Gastrocnemius medialis (tissue), 4 donors: ENCODE data around the gene A3GALT2. TPM values are rescaled to one million over a fixed set of nuclear protein-coding genes. Genes with fewer than 3 reads are reported as not detected.

Experiments used
- ATAC-seq, 2 donors: fragments of 150-250 bp; one replicate each; pipeline ENCODE4 v1.9.1; 2016
- DNase-seq, 2 donors: peaks; one replicate each; pipeline ENCODE4 v3.0.0-alpha.2; 2019
- H3K27ac ChIP-seq, 4 donors: fragments of 200-600 bp; sonication (generic); 1 replicate in 1 of 4; 2 replicates in 3 of 4; pipeline ENCODE4 v1.5.1; 2016 to 2018; ENCODE audit warnings: mild to moderate bottlenecking in 2 of 4, moderate library complexity in 1 of 4
- H3K27me3 ChIP-seq, 3 donors: fragments of 200-600 bp; sonication (generic) in 2 of 3; 1 replicate in 1 of 3; 2 replicates in 2 of 3; pipeline versions ENCODE4 v1.5.1 to v1.6.0; 2016 to 2019; ENCODE audit warnings: mild to moderate bottlenecking in 1 of 3, moderate library complexity in 1 of 3
- H3K36me3 ChIP-seq, 2 donors: fragments of 200-600 bp; sonication (generic) in 1 of 2; one replicate each; pipeline ENCODE4 v1.5.1; 2017 to 2018
- H3K4me1 ChIP-seq, 2 donors: fragments of 200-600 bp; sonication (generic) in 1 of 2; one replicate each; pipeline ENCODE4 v1.5.1; 2016 to 2017; ENCODE audit warnings: mild to moderate bottlenecking in 2 of 2
- H3K4me3 ChIP-seq, 4 donors: fragments of 200-600 bp; sonication (generic) in 3 of 4; 1 replicate in 1 of 4; 2 replicates in 3 of 4; pipeline ENCODE4 v1.5.1; 2016 to 2019; ENCODE audit warnings: mild to moderate bottlenecking in 2 of 4
- H3K9me3 ChIP-seq, 3 donors: fragments of 200-600 bp; sonication (generic) in 2 of 3; 1 replicate in 1 of 3; 2 replicates in 2 of 3; pipeline ENCODE4 v1.5.1; 2016 to 2019
- CTCF ChIP-seq, 5 experiments: fragments of 450-650 bp in 3 of 5; fragments of 200-600 bp in 2 of 5; sonication (generic) in 2 of 5; IDR thresholded peaks in 4 of 5; conservative IDR thresholded peaks in 1 of 5; 1 replicate in 4 of 5; 2 replicates in 1 of 5; pipeline ENCODE4 v1.5.1; 2016 to 2019; ENCODE audit warnings: antibody characterized with exemption in 5 of 5, mild to moderate bottlenecking in 3 of 5, moderate library complexity in 3 of 5
- POLR2A ChIP-seq, 2 donors: fragments of 450-650 bp; IDR thresholded peaks; one replicate each; pipeline ENCODE4 v1.6.1; 2017; ENCODE audit warnings: antibody characterized with exemption in 2 of 2, mild to moderate bottlenecking in 2 of 2, moderate library complexity in 2 of 2
- in situ Hi-C, 4 donors: fragments of 200-750 bp; cut with MboI; loops; one replicate each; pipeline versions ENCODE4 v1.15.0 to v1.8.0; 2017; ENCODE audit warnings: low sequenced_read_pairs in 4 of 4
- intact Hi-C: fragments of 100-400 bp; cut with DNase I; formaldehyde crosslinking; loops from one replicate; pipeline ENCODE4 v1.15.1; 2023; ENCODE audit warnings: low total_unique reads
- total RNA-seq, 4 donors: library from RNA; depleted of rRNA; stranded (reverse); fragments of >200 nt; gene quantifications; one replicate each; pipeline versions ENCODE4 v1.1.0 to v1.2.3, GENCODE V29; 2016

A3GALT2 gene
- total RNA-seq, 4 donors from 2014 or later = not detected

- peaks cover 0 to 29% of the 10 kb centered on the region in 2 donors for H3K36me3 ChIP-seq
- in situ Hi-C loops (no loop called here), intact Hi-C loops (no loop called here)
- no peaks in the 10 kb centered on the region for H3K9me3 ChIP-seq
- no peak for ATAC-seq
- H3K27ac ChIP-seq = no peak overlapping the region
- no peak for DNase-seq
- no peaks in the 10 kb centered on the region for H3K4me1 ChIP-seq
- H3K27me3 ChIP-seq = no peaks in the 10 kb centered on the region
- TF ChIP-seq CTCF (IDR thresholded peaks at IDR 0.05 in 4 of 5, conservative IDR thresholded peaks at IDR 0.05 in 1 of 5) = no peak
- no peak for TF ChIP-seq POLR2A (IDR thresholded peaks at IDR 0.05)
- H3K4me3 ChIP-seq = no peak overlapping the region
Observed at GRCh38 chr1:33275195-33275594, 45.7 kb downstream of the A3GALT2 start.

- H3K36me3 ChIP-seq = peaks cover 0 to 23% of the 10 kb centered on the region in 2 donors
- TF ChIP-seq CTCF (IDR thresholded peaks at IDR 0.05 in 4 of 5, conservative IDR thresholded peaks at IDR 0.05 in 1 of 5) (no peak), POLR2A (IDR thresholded peaks at IDR 0.05) (no peak)
- intact Hi-C loops = no loop called here
- no peaks in the 10 kb centered on the region for H3K4me1 ChIP-seq
- DNase-seq = no peak
- in situ Hi-C loops = no loop called here
- ATAC-seq = no peak
- H3K27ac ChIP-seq = no peak overlapping the region
- H3K9me3 ChIP-seq = no peaks in the 10 kb centered on the region
- H3K27me3 ChIP-seq = no peaks in the 10 kb centered on the region
- H3K4me3 ChIP-seq = no peak overlapping the region
Observed at GRCh38 chr1:33274446-33274845, 46.5 kb downstream of the A3GALT2 start.

GRCh38 chr1:33273961-33274371 is 46.9 kb downstream of the A3GALT2 start:
- in situ Hi-C loops (no loop called here), intact Hi-C loops (no loop called here)
- Histone ChIP-seq H3K9me3 (no peaks in the 10 kb centered on the region), H3K27me3 (no peaks in the 10 kb centered on the region), H3K4me1 (peaks cover 0 to 2% of the 10 kb centered on the region in 2 donors), H3K36me3 (peaks cover 0 to 22% of the 10 kb centered on the region in 2 donors), H3K27ac (no peak overlapping the region), H3K4me3 (no peak overlapping the region)
- no peak for TF ChIP-seq CTCF (IDR thresholded peaks at IDR 0.05 in 4 of 5, conservative IDR thresholded peaks at IDR 0.05 in 1 of 5)
- no peak for TF ChIP-seq POLR2A (IDR thresholded peaks at IDR 0.05)
- ATAC-seq (no peak), DNase-seq (no peak)

GRCh38 chr1:33273406-33273805 is 47.5 kb downstream of the A3GALT2 start:
- no peak overlapping the region for H3K27ac ChIP-seq
- TF ChIP-seq CTCF (IDR thresholded peaks at IDR 0.05 in 4 of 5, conservative IDR thresholded peaks at IDR 0.05 in 1 of 5) = no peak
- no peak for TF ChIP-seq POLR2A (IDR thresholded peaks at IDR 0.05)
- peaks cover 0 to 3% of the 10 kb centered on the region in 2 donors for H3K4me1 ChIP-seq
- no peak for DNase-seq
- no peak for ATAC-seq
- peaks cover 0 to 16% of the 10 kb centered on the region in 2 donors for H3K36me3 ChIP-seq
- in situ Hi-C loops (no loop called here), intact Hi-C loops (no loop called here)
- H3K9me3 ChIP-seq = no peaks in the 10 kb centered on the region
- no peaks in the 10 kb centered on the region for H3K27me3 ChIP-seq
- H3K4me3 ChIP-seq = no peak overlapping the region

- peaks cover 0 to 3% of the 10 kb centered on the region in 2 donors for H3K4me1 ChIP-seq
- no peak for DNase-seq
Observed at GRCh38 chr1:33272930-33273329, 48.0 kb downstream of the A3GALT2 start.

More at GRCh38 chr1:33272930-33273329, 48.0 kb downstream of the A3GALT2 start:
- Histone ChIP-seq H3K36me3 (peaks cover 0 to 14% of the 10 kb centered on the region in 2 donors), H3K27ac (no peak overlapping the region), H3K9me3 (no peaks in the 10 kb centered on the region), H3K27me3 (no peaks in the 10 kb centered on the region), H3K4me3 (no peak overlapping the region)
- intact Hi-C loops = no loop called here
- TF ChIP-seq CTCF (IDR thresholded peaks at IDR 0.05 in 4 of 5, conservative IDR thresholded peaks at IDR 0.05 in 1 of 5) (no peak), POLR2A (IDR thresholded peaks at IDR 0.05) (no peak)
- ATAC-seq = no peak
- in situ Hi-C loops = no loop called here
